Stimulated activated CD4-positive, alpha-beta T cell treated with anti-CD3 and anti-CD28 coated beads, Interleukin-2, amount 100 ng/mL, for 4 hours (primary cell): ENCODE measurements around the gene AP1G2.

Experiments
- DNase-seq: peaks from one replicate; pipeline ENCODE4 v3.0.0-alpha.2; 2020; ENCODE audit warnings: low read depth

The AP1G2 gene

GRCh38 chr14:23514644-23514957, 53.0 kb downstream of the AP1G2 start:
- no peak for DNase-seq

DNA sequence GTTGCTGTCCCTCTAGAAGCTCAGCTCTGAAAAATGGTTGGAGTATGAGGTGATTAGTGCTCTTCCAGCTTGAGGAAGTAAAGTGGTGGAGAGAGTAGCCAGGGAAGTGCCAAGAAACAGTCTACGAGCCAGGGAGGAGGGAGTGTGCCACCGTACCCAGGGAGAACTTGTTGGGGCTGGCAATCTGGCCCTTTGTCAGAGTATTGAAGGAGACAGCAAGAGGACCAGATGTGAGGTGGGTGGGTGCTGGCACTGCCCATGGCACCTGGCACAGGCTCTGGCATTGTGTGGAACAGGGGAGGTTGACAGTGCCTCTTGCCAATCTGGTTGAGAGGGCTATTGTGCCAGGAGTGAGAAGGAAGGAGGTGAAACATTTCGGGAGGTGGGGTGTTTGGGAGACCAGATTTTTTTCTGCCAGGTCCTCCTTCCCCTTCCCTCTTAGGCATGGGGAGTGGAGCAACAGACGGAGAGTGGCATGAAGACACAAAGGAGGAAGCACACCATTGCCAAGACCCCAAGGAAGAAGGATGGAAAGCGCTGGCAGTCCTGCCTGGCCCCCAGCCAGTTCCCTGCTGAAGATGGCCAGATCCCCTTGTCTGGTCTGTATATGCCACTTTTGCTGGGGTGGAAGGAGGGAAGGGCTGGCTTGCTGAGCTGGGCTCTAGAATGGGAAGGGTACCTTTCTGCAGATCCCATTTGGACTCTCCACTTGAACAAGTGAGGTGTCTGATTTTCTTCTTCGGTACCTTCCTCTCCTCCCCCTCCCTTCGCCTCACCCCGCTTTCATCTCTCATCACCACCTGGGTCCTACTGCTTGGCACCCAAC, 53.6 kb downstream of the AP1G2 start:
- no peak for DNase-seq

GRCh38 chr14:23513005-23513817, 54.4 kb downstream of the AP1G2 start:
- DNase-seq, result no peak

DNA sequence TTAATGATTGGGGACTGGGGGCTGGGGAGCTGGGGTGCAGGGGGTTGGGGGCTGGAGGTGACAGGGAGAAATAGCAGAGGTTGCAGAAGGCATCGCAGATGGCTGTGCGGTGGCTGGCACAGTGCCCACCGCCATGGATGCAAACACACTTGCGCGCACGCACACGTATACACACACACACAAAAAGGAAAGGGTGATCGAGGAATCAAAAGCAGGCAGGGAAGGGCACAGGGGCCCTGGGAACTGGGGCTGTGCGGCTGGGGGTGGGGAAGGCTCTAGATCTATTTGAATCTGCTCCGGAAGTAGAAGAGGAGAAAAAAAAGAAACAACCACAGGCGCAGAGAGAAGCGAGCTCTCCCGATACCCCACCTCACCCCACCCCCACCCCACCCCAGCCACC, 55.4 kb downstream of the AP1G2 start:
- DNase-seq, result no peak
